Caco-2 (cell line): ENCODE results near the gene NFKB2. TPM values are rescaled to one million over a fixed set of nuclear protein-coding genes. Genes with fewer than 3 reads are reported as not detected.

ENCODE experiments used
- BruUV-seq: library from RNA; stranded (reverse); fragments of 400-500 nt; replicated peaks from 2 replicates; lab custom pipeline; 2021; lab: Mats Ljungman, UMichigan
- CTCF ChIA-PET: fragments of 300-600 bp; sonication (Branson Sonifier 250); formaldehyde crosslinking; loops from one replicate; lab custom pipeline; 2022; ENCODE audit warnings: antibody characterized with exemption; lab: Charles Lee
- POLR2A ChIA-PET: fragments of 300-600 bp; sonication (Branson Sonifier 250); formaldehyde crosslinking; loops from one replicate; lab custom pipeline; 2022; ENCODE audit warnings: antibody characterized with exemption; lab: Charles Lee
- DNase-seq, 2 experiments: peaks; one replicate each; pipeline versions ENCODE4 v3.0.0 to v3.0.0-alpha.2; 2020 to 2022
- H3K27me3 ChIP-seq: replicated peaks from 2 replicates; pipeline ENCODE4 v1.6.0; 2011; ENCODE audit warnings: low read length; ENCODE audit not compliant: control insufficient read depth, insufficient read depth
- H3K36me3 ChIP-seq: 2 replicates; pipeline ENCODE4 v1.5.1; 2011; ENCODE audit warnings: low read length; ENCODE audit not compliant: control insufficient read depth, insufficient read depth
- H3K4me1 ChIP-seq: fragments of 250-450 bp; sonication (Bioruptor Pico); 2 replicates; pipeline ENCODE4 v1.5.1; 2020; ENCODE audit warnings: mild to moderate bottlenecking
- H3K4me3 ChIP-seq: 2 replicates; pipeline ENCODE4 v1.5.1; 2011; ENCODE audit warnings: low read depth, mild to moderate bottlenecking, control low read depth, low read length
- H3K9me3 ChIP-seq: fragments of 250-450 bp; sonication (Bioruptor Pico); 2 replicates; pipeline ENCODE4 v1.5.1; 2020; ENCODE audit warnings: mild to moderate bottlenecking, moderate library complexity
- H3K27ac Mint-ChIP-seq: one replicate; pipeline ENCODE4 v1.8.0; 2022; ENCODE audit warnings: mixed read lengths; ENCODE audit not compliant: unreplicated experiment
- H3K27me3 Mint-ChIP-seq: one replicate; pipeline ENCODE4 v1.8.0; 2022; ENCODE audit warnings: mixed read lengths; ENCODE audit not compliant: insufficient read depth, unreplicated experiment
- H3K36me3 Mint-ChIP-seq: one replicate; pipeline ENCODE4 v1.8.0; 2022; ENCODE audit warnings: mild to moderate bottlenecking, mixed read lengths; ENCODE audit not compliant: insufficient read depth, unreplicated experiment
- H3K4me1 Mint-ChIP-seq: one replicate; pipeline ENCODE4 v1.8.0; 2022; ENCODE audit warnings: low read depth, mixed read lengths; ENCODE audit not compliant: unreplicated experiment
- H3K4me3 Mint-ChIP-seq: one replicate; pipeline ENCODE4 v1.8.0; 2022; ENCODE audit warnings: mild to moderate bottlenecking, moderate library complexity, mixed read lengths; ENCODE audit not compliant: unreplicated experiment
- H3K9me3 Mint-ChIP-seq: one replicate; pipeline ENCODE4 v1.8.0; 2022; ENCODE audit warnings: mixed read lengths; ENCODE audit not compliant: unreplicated experiment
- intact Hi-C: fragments of 100-400 bp; cut with micrococcal nuclease; formaldehyde crosslinking; loops from one replicate; pipeline ENCODE4 v1.10.0; 2022; ENCODE audit not compliant: unreplicated experiment
- total RNA-seq: library from RNA; stranded (reverse); gene quantifications from 2 replicates; pipeline ENCODE4 v1.2.3, GENCODE V29; 2022
- TF ChIP-seq, protein P1 (sequence below), 2 experiments: fragments of 200-600 bp in 1 of 2; IDR thresholded peaks; 1 replicate in 1 of 2; 2 replicates in 1 of 2; pipeline versions ENCODE4 v1.5.1 to v1.8.0; 2011 to 2022; ENCODE audit warnings: antibody characterized with exemption in 1 of 2, control low read depth in 1 of 2, inconsistent platforms in 1 of 2, low read depth in 1 of 2, low read length in 1 of 2, mild to moderate bottlenecking in 1 of 2, moderate library complexity in 1 of 2; ENCODE audit not compliant: insufficient read depth in 1 of 2, severe bottlenecking in 1 of 2, unreplicated experiment in 1 of 2

Gene NFKB2
- total RNA-seq, 1 experiment from 2014 or later: 36.5 TPM

DNA sequence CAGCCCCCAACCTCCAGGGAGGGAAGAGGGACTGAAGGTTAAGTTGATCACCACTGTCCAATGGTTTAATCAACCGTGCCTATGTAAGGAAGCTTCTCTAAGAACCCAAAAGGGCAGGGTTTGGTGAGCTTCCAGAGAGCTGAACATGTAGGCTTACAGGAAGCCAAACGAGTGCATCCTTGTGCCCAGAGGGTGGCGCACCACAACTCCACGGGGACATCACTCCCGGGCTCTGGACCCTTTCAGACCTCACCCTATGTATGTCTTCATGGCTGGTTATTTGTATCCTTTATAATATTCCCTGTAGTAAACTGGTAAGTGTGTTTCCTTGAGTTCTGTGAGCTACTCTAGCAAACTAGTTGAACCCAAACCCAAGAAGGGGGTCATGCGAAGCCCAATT lies 11.5 kb upstream of the NFKB2 start:
- DNase-seq: no peak
- no peaks in the 10 kb centered on the region for H3K9me3 Mint-ChIP-seq
- intact Hi-C loops: no loop called here
- POLR2A ChIA-PET: no interaction called here
- TF ChIP-seq, protein P1, sequence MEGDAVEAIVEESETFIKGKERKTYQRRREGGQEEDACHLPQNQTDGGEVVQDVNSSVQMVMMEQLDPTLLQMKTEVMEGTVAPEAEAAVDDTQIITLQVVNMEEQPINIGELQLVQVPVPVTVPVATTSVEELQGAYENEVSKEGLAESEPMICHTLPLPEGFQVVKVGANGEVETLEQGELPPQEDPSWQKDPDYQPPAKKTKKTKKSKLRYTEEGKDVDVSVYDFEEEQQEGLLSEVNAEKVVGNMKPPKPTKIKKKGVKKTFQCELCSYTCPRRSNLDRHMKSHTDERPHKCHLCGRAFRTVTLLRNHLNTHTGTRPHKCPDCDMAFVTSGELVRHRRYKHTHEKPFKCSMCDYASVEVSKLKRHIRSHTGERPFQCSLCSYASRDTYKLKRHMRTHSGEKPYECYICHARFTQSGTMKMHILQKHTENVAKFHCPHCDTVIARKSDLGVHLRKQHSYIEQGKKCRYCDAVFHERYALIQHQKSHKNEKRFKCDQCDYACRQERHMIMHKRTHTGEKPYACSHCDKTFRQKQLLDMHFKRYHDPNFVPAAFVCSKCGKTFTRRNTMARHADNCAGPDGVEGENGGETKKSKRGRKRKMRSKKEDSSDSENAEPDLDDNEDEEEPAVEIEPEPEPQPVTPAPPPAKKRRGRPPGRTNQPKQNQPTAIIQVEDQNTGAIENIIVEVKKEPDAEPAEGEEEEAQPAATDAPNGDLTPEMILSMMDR (IDR thresholded peaks at IDR 0.05; ENCODE audit: insufficient read depth in 1 of 2, low read depth in 1 of 2, low read length in 1 of 2, severe bottlenecking in 1 of 2, unreplicated experiment in 1 of 2): peak in 1 of 2 experiments; percentile 26
- H3K4me3 Mint-ChIP-seq: no peak overlapping the region
- CTCF ChIA-PET: interaction anchor here (1.3 to 1.4 kb wide), 2 partner anchors 200 to 215 kb away, joined by 3 to 7 read pairs; no protein-coding TSS in a partner anchor
- H3K36me3 Mint-ChIP-seq: peaks cover 46% of the 10 kb centered on the region
- H3K4me1 ChIP-seq: no peaks in the 10 kb centered on the region
- no peak overlapping the region for H3K27ac Mint-ChIP-seq
- H3K27me3 ChIP-seq: no peaks in the 10 kb centered on the region
- H3K27me3 Mint-ChIP-seq: no peaks in the 10 kb centered on the region
- no peaks in the 10 kb centered on the region for H3K4me1 Mint-ChIP-seq
- H3K9me3 ChIP-seq: no peaks in the 10 kb centered on the region
- no peak overlapping the region for H3K4me3 ChIP-seq
- no TSS peak for BruUV-seq
- H3K36me3 ChIP-seq: peaks cover 4% of the 10 kb centered on the region

DNA sequence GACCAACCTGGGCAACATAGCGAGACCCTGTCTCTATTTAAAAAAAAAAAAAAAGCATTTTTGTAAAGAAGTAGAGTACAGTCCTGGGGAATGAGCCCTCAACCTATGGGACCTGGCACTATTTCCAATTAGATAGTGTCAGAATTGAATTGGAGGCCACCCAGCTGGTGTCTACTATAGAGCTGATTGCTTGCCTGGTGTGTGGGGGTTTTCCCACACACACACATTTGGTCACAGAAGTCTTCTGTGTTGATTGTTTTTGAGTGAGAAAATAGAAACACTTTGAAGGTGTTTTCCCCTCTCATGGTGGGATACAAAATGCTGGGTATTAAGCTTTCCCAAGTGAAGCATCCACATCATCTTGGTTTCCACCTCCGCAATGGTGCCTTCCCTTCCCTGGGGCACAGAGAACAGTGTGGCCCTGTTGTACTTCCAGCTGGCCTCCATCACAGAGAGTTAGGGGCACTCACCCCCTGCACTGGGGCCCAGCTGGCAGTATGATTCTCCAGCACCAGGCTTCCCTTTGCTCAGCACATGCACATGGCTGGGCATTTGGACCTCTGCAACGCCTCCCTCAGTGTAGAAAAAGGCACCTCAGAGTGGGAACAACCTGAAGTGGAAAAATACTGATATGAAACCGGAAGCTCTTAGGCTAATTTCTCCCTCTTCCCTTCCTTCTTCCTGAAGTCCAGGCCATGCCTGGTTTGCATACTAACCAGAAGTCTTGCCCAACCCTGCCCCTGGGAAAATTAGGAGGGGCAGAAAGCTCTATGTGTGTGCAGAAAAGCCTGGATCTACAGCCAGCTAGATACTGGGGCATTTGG lies 10.7 kb upstream of the NFKB2 start:
- ChIA-PET CTCF (interaction anchor here (1.1 to 1.7 kb wide), 6 partner anchors 10 to 216 kb away, joined by 3 to 7 read pairs (median 3); partner anchors contain the start of gene NFKB2), POLR2A (interaction anchor here (0.8 kb wide), 1 partner anchor 14 kb away, joined by 3 read pairs; no protein-coding TSS in a partner anchor)
- Mint-ChIP-seq H3K27me3 (no peaks in the 10 kb centered on the region), H3K9me3 (no peaks in the 10 kb centered on the region), H3K4me3 (no peak overlapping the region), H3K36me3 (peaks cover 39% of the 10 kb centered on the region), H3K27ac (no peak overlapping the region), H3K4me1 (peaks cover 3% of the 10 kb centered on the region)
- TF ChIP-seq, protein P1 (IDR thresholded peaks at IDR 0.05; ENCODE audit: insufficient read depth in 1 of 2, low read depth in 1 of 2, low read length in 1 of 2, severe bottlenecking in 1 of 2, unreplicated experiment in 1 of 2): no peak
- no TSS peak for BruUV-seq
- no peak for DNase-seq
- intact Hi-C loops: no loop called here
- Histone ChIP-seq H3K4me1 (no peaks in the 10 kb centered on the region), H3K27me3 (no peaks in the 10 kb centered on the region), H3K36me3 (peaks cover 1% of the 10 kb centered on the region), H3K4me3 (no peak overlapping the region), H3K9me3 (no peaks in the 10 kb centered on the region)

DNA sequence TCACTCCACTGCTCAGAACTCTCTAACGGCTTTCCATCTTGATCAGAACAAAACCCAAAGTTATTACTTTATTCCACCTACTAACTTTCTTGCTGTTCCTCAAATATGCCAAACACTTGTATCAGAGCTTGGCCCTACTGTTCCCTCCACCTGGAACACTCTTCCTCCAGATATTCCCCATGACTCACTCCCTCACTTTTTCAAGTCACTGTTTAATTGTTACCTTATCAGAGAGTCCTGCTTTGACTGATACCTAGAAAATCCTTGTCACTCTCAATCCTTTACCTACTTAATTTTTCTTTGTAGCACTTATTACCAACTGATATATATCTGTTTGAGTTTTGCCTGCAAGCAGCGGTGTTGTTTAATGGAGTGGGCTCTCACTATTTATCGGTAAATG lies 5.6 kb upstream of the NFKB2 start:
- CTCF ChIA-PET: interaction anchor here (0.6 to 1.4 kb wide), 4 partner anchors 9 to 220 kb away, joined by 3 to 5 read pairs (median 4); no protein-coding TSS in a partner anchor

More for the DNA sequence above, 5.6 kb upstream of the NFKB2 start:
- Histone ChIP-seq H3K36me3 (no peaks in the 10 kb centered on the region), H3K4me3 (no peak overlapping the region), H3K4me1 (peaks cover 5% of the 10 kb centered on the region), H3K9me3 (no peaks in the 10 kb centered on the region), H3K27me3 (no peaks in the 10 kb centered on the region)
- Mint-ChIP-seq H3K27me3 (no peaks in the 10 kb centered on the region), H3K27ac (peak overlapping the region; percentile 64), H3K4me1 (peaks cover 14% of the 10 kb centered on the region), H3K9me3 (no peaks in the 10 kb centered on the region), H3K36me3 (peaks cover 7% of the 10 kb centered on the region), H3K4me3 (no peak overlapping the region)
- no peak for DNase-seq
- POLR2A ChIA-PET: no interaction called here
- BruUV-seq: no TSS peak
- intact Hi-C loops: no loop called here
- TF ChIP-seq, protein P1 (IDR thresholded peaks at IDR 0.05; ENCODE audit: insufficient read depth in 1 of 2, low read depth in 1 of 2, low read length in 1 of 2, severe bottlenecking in 1 of 2, unreplicated experiment in 1 of 2): no peak
